Subcutaneous abdominal adipose tissue (tissue), 5 donors: ENCODE measurements around the gene DCST1.

Experiments used
- H3K27ac ChIP-seq: one replicate; pipeline ENCODE4 v1.7.0; 2013; ENCODE audit warnings: low read depth, mild to moderate bottlenecking, inconsistent platforms, low read length, moderate library complexity
- H3K27me3 ChIP-seq, 5 donors: one replicate each; pipeline ENCODE4 v1.7.0; 2013; ENCODE audit warnings: low read length in 5 of 5, inconsistent platforms in 1 of 5; ENCODE audit not compliant: control insufficient read depth in 5 of 5, insufficient read depth in 4 of 5
- H3K36me3 ChIP-seq, 5 donors: one replicate each; pipeline ENCODE4 v1.7.0; 2013; ENCODE audit warnings: low read length in 5 of 5; ENCODE audit not compliant: control insufficient read depth in 5 of 5, insufficient read depth in 5 of 5
- H3K4me1 ChIP-seq, 5 donors: one replicate each; pipeline ENCODE4 v1.7.0; 2013; ENCODE audit warnings: low read length in 5 of 5, mild to moderate bottlenecking in 3 of 5, moderate library complexity in 1 of 5; ENCODE audit not compliant: control insufficient read depth in 5 of 5, insufficient read depth in 5 of 5
- H3K4me3 ChIP-seq, 5 donors: one replicate each; pipeline ENCODE4 v1.7.0; 2013; ENCODE audit warnings: low read length in 5 of 5, low read depth in 1 of 5
- H3K9ac ChIP-seq, 5 donors: one replicate each; pipeline ENCODE4 v1.7.0; 2013; ENCODE audit warnings: low read length in 5 of 5, mild to moderate bottlenecking in 4 of 5, moderate library complexity in 3 of 5
- H3K9me3 ChIP-seq, 5 donors: one replicate each; pipeline ENCODE4 v1.7.0; 2013; ENCODE audit warnings: low read length in 5 of 5; ENCODE audit not compliant: control insufficient read depth in 5 of 5
- donor health status: healthy.
- donor health status: healthy.
- donor health status: healthy.
- donor health status: healthy.
- donor health status: healthy.

The DCST1 gene

GRCh38 chr1:155019377-155020245 is 14.0 kb upstream of the DCST1 start:
- peak overlapping the region in 1 of 5 donors; percentile 58 for H3K9ac ChIP-seq
- peaks cover 0 to 21% (median 17%) of the 10 kb centered on the region in 5 donors for H3K36me3 ChIP-seq
- no peak overlapping the region for H3K4me3 ChIP-seq
- H3K9me3 ChIP-seq, result no peaks in the 10 kb centered on the region
- peaks cover 0 to 33% (median 27%) of the 10 kb centered on the region in 5 donors for H3K4me1 ChIP-seq
- H3K27me3 ChIP-seq, result no peaks in the 10 kb centered on the region
- H3K27ac ChIP-seq, result no peak overlapping the region

GRCh38 chr1:155022136-155022926 is 11.3 kb upstream of the DCST1 start:
- Histone ChIP-seq H3K27me3 (no peaks in the 10 kb centered on the region), H3K27ac (no peak overlapping the region), H3K36me3 (no peaks in the 10 kb centered on the region), H3K9ac (peak overlapping the region in 1 of 5 donors; percentile 20), H3K9me3 (no peaks in the 10 kb centered on the region), H3K4me3 (no peak overlapping the region), H3K4me1 (peaks cover 0 to 23% (median 19%) of the 10 kb centered on the region in 5 donors)

DNA sequence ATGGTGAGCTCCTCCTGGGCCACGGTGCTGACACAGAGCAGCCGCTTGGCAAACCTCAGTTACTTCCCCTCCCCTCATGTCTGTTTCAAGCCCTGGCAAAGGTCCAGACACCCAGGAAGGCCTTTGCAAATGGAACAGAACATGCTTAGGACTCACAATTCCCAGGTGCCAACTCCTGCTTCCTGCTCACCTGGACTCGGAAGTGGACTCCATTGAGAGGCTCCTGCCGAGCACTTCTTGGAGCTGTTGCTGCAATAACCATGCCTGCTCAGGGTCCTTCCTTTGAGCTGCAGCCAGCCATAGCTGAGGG is 10.7 kb upstream of the DCST1 start:
- Histone ChIP-seq H3K36me3 (no peaks in the 10 kb centered on the region), H3K9me3 (no peaks in the 10 kb centered on the region), H3K4me3 (no peak overlapping the region), H3K4me1 (peaks cover 0 to 19% (median 13%) of the 10 kb centered on the region in 5 donors), H3K9ac (no peak overlapping the region), H3K27ac (no peak overlapping the region), H3K27me3 (no peaks in the 10 kb centered on the region)

DNA sequence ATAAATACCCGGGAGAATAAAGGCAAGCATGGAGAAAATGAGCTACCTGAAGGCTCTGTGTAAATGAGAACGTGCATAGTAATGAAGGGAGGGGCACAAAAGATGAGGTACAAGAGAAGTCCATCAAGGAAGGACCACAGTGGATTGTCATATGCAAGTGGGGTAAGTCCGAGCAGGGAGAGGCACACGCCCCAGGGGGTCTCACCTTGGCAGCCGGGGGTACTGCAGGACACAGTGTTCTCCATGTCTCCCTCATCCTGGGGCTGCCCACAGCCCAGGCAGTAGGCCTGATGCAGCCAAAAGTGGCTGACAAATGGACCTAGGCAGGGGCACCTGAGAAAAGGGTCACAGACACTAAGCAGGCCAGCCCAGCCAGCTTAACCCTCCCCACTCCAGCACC is 10.0 kb upstream of the DCST1 start:
- peaks cover 0 to 11% (median 8%) of the 10 kb centered on the region in 5 donors for H3K4me1 ChIP-seq
- no peak overlapping the region for H3K4me3 ChIP-seq
- no peak overlapping the region for H3K27ac ChIP-seq
- H3K9me3 ChIP-seq, result no peaks in the 10 kb centered on the region
- no peak overlapping the region for H3K9ac ChIP-seq
- H3K27me3 ChIP-seq, result no peaks in the 10 kb centered on the region
- no peaks in the 10 kb centered on the region for H3K36me3 ChIP-seq

GRCh38 chr1:155024315-155024714 is 9.3 kb upstream of the DCST1 start:
- no peaks in the 10 kb centered on the region for H3K27me3 ChIP-seq
- no peak overlapping the region for H3K9ac ChIP-seq
- peaks cover 0 to 4% (median under 1%) of the 10 kb centered on the region in 5 donors for H3K4me1 ChIP-seq
- no peak overlapping the region for H3K27ac ChIP-seq
- H3K4me3 ChIP-seq, result no peak overlapping the region
- no peaks in the 10 kb centered on the region for H3K9me3 ChIP-seq
- H3K36me3 ChIP-seq, result no peaks in the 10 kb centered on the region

GRCh38 chr1:155026154-155026553 is 7.5 kb upstream of the DCST1 start:
- Histone ChIP-seq H3K27ac (no peak overlapping the region), H3K9me3 (no peaks in the 10 kb centered on the region), H3K9ac (no peak overlapping the region), H3K4me1 (no peaks in the 10 kb centered on the region), H3K36me3 (no peaks in the 10 kb centered on the region), H3K27me3 (no peaks in the 10 kb centered on the region), H3K4me3 (no peak overlapping the region)

GRCh38 chr1:155026588-155026987 is 7.0 kb upstream of the DCST1 start:
- Histone ChIP-seq H3K9me3 (no peaks in the 10 kb centered on the region), H3K27ac (no peak overlapping the region), H3K9ac (no peak overlapping the region), H3K4me1 (no peaks in the 10 kb centered on the region), H3K4me3 (no peak overlapping the region), H3K36me3 (no peaks in the 10 kb centered on the region), H3K27me3 (no peaks in the 10 kb centered on the region)

DNA sequence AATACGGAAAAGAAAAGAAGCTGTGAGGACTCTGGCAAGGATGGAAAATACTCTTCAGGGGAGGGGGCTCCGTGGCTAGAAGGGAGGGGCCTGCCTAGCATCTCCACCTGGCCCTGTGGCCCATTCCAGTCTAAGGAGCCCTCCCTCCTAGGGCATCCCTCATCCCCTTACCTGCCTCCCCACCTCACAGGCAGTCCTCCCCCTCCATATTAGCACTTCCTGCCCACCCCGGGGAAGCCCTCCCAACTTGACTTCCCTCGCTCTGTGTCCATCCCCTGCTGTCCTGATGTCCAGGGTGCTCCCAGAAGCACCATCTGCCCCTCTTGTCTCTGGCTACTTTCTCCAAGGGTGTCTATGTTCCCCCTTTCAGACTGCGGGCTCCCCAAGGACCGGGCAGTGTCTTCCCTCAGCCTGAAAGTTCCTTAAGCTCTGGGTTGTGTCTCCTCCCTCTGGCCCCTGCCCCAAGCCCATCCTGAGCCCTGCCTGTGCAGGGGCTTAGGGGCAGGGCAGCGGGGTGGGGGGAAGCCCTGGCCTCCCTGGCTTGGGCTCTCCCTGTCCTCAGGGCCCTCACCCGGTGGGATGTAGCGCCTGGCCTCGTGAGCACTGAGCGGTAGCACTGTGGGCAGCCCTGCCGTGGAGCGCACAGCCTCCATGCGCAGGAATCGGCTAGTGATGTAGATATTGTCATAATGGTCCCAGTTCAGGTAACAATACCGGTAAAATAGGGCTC is 3.9 kb upstream of the DCST1 start:
- Histone ChIP-seq H3K27me3 (no peaks in the 10 kb centered on the region), H3K4me3 (no peak overlapping the region), H3K27ac (no peak overlapping the region), H3K9me3 (no peaks in the 10 kb centered on the region), H3K9ac (no peak overlapping the region), H3K4me1 (no peaks in the 10 kb centered on the region), H3K36me3 (no peaks in the 10 kb centered on the region)

DNA sequence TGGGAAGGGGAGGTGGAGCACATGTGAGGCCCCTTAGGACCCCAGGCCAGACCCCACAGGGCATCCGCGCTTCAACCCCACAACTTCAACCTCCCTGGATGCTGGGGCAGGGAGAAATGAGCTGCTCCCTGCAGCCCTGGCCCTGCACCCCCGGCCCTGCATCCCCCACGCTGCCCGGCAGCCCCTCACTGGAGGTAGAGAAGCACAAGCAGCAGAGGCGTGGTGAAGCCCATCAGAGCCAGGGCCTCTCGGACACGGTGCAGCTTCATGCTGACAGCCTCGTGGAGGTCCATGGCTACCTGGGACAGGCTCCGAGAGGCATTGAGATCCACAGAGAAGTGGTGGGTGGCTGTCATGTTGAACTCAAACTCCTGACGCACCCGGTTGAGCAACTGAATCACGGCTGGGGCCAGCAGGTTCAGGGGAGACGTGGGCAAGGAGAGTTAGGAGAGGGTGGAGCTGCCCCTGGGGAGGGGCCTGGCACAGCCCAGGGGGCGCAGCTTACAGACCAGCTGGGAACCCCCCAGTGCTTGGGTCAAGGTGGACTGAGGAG is 3.3 kb upstream of the DCST1 start:
- H3K9ac ChIP-seq, result no peak overlapping the region
- H3K27ac ChIP-seq, result no peak overlapping the region
- H3K4me1 ChIP-seq, result no peaks in the 10 kb centered on the region
- H3K9me3 ChIP-seq, result no peaks in the 10 kb centered on the region
- H3K27me3 ChIP-seq, result no peaks in the 10 kb centered on the region
- H3K36me3 ChIP-seq, result no peaks in the 10 kb centered on the region
- no peak overlapping the region for H3K4me3 ChIP-seq
